Stimulated activated naive CD8-positive, alpha-beta T cell treated with anti-CD3 and anti-CD28 coated beads, Interleukin-15, amount 100 ng/mL, for 72 hours (primary cell): Measurements from ENCODE around the gene EPB41L2.

ENCODE experiments used
- ATAC-seq: fragments of 150-1000 bp; cut with Tn5 transposase; 2 replicates; pipeline ENCODE4 v1.10.0; 2021; ENCODE audit warnings: mild to moderate bottlenecking, moderate library complexity
- DNase-seq, 2 donors: peaks; one replicate each; pipeline ENCODE4 v3.0.0; 2021 to 2022
- H3K27ac Mint-ChIP-seq, 2 donors: one replicate each; pipeline ENCODE4 v1.8.0; 2022; ENCODE audit warnings: mild to moderate bottlenecking in 2 of 2, mixed read lengths in 2 of 2, moderate library complexity in 2 of 2
- H3K27me3 Mint-ChIP-seq: one replicate; pipeline ENCODE4 v1.8.0; 2022; ENCODE audit warnings: mixed read lengths
- H3K4me1 Mint-ChIP-seq: one replicate; pipeline ENCODE4 v1.8.0; 2022; ENCODE audit warnings: mild to moderate bottlenecking, mixed read lengths
- H3K4me3 Mint-ChIP-seq, 2 donors: one replicate each; pipeline ENCODE4 v1.8.0; 2022; ENCODE audit warnings: mild to moderate bottlenecking in 2 of 2, mixed read lengths in 2 of 2, moderate library complexity in 1 of 2
- H3K9me3 Mint-ChIP-seq, 2 donors: one replicate each; pipeline ENCODE4 v1.8.0; 2022; ENCODE audit warnings: mixed read lengths in 2 of 2

The EPB41L2 gene

GRCh38 chr6:131005439-131006016 is 57.5 kb downstream of the EPB41L2 start:
- DNase-seq (no peak), ATAC-seq (no peak)
- Mint-ChIP-seq H3K4me3 (no peak overlapping the region), H3K27ac (no peak overlapping the region), H3K4me1 (no peaks in the 10 kb centered on the region), H3K27me3 (no peaks in the 10 kb centered on the region), H3K9me3 (peaks cover 14 to 24% of the 10 kb centered on the region in 2 donors)

- H3K9me3 Mint-ChIP-seq = peaks cover 14 to 24% of the 10 kb centered on the region in 2 donors
- DNase-seq = no peak
- ATAC-seq = no peak
- H3K27me3 Mint-ChIP-seq = no peaks in the 10 kb centered on the region
- no peaks in the 10 kb centered on the region for H3K4me1 Mint-ChIP-seq
- H3K4me3 Mint-ChIP-seq = no peak overlapping the region
- H3K27ac Mint-ChIP-seq = no peak overlapping the region
Observed at GRCh38 chr6:131004936-131005335, 58.1 kb downstream of the EPB41L2 start.

GRCh38 chr6:131004387-131004755 is 58.7 kb downstream of the EPB41L2 start:
- no peaks in the 10 kb centered on the region for H3K27me3 Mint-ChIP-seq
- ATAC-seq = no peak
- H3K9me3 Mint-ChIP-seq = peaks cover 14 to 24% of the 10 kb centered on the region in 2 donors

GRCh38 chr6:131003488-131004386 is 59.3 kb downstream of the EPB41L2 start:
- no peak for ATAC-seq
- H3K27me3 Mint-ChIP-seq = no peaks in the 10 kb centered on the region
- no peak for DNase-seq
- no peak overlapping the region for H3K27ac Mint-ChIP-seq
- H3K4me1 Mint-ChIP-seq = no peaks in the 10 kb centered on the region
- H3K9me3 Mint-ChIP-seq = peaks cover 14 to 20% of the 10 kb centered on the region in 2 donors
- no peak overlapping the region for H3K4me3 Mint-ChIP-seq

More at GRCh38 chr6:131004387-131004755, 58.7 kb downstream of the EPB41L2 start:
- no peak overlapping the region for H3K27ac Mint-ChIP-seq
- DNase-seq = no peak
- no peak overlapping the region for H3K4me3 Mint-ChIP-seq
- no peaks in the 10 kb centered on the region for H3K4me1 Mint-ChIP-seq

- H3K4me3 Mint-ChIP-seq = no peak overlapping the region
- H3K4me1 Mint-ChIP-seq = no peaks in the 10 kb centered on the region
- DNase-seq = no peak
- H3K27ac Mint-ChIP-seq = no peak overlapping the region
- ATAC-seq = no peak
- H3K9me3 Mint-ChIP-seq = peaks cover 12% of the 10 kb centered on the region in 2 donors
- no peaks in the 10 kb centered on the region for H3K27me3 Mint-ChIP-seq
Observed at GRCh38 chr6:131002661-131002980, 60.4 kb downstream of the EPB41L2 start.

GRCh38 chr6:131001945-131002660 is 60.9 kb downstream of the EPB41L2 start:
- no peaks in the 10 kb centered on the region for H3K4me1 Mint-ChIP-seq
- DNase-seq = no peak
- peaks cover 6 to 7% of the 10 kb centered on the region in 2 donors for H3K9me3 Mint-ChIP-seq

GRCh38 chr6:131001111-131001736 is 61.8 kb downstream of the EPB41L2 start:
- Mint-ChIP-seq H3K4me3 (no peak overlapping the region), H3K27ac (no peak overlapping the region), H3K27me3 (no peaks in the 10 kb centered on the region), H3K4me1 (no peaks in the 10 kb centered on the region), H3K9me3 (no peaks in the 10 kb centered on the region)
- ATAC-seq (no peak), DNase-seq (no peak)

More at GRCh38 chr6:131001945-131002660, 60.9 kb downstream of the EPB41L2 start:
- no peak for ATAC-seq
- no peak overlapping the region for H3K4me3 Mint-ChIP-seq
- no peak overlapping the region for H3K27ac Mint-ChIP-seq
- H3K27me3 Mint-ChIP-seq = no peaks in the 10 kb centered on the region

- DNase-seq (no peak), ATAC-seq (no peak)
- H3K27ac Mint-ChIP-seq = no peak overlapping the region
- peaks cover 0 to 3% of the 10 kb centered on the region in 2 donors for H3K9me3 Mint-ChIP-seq
- H3K27me3 Mint-ChIP-seq = no peaks in the 10 kb centered on the region
- H3K4me3 Mint-ChIP-seq = no peak overlapping the region
- no peaks in the 10 kb centered on the region for H3K4me1 Mint-ChIP-seq
Observed at GRCh38 chr6:131000544-131000943, 62.5 kb downstream of the EPB41L2 start.

GRCh38 chr6:130997061-130997753 is 65.8 kb downstream of the EPB41L2 start:
- no peak overlapping the region for H3K27ac Mint-ChIP-seq
- H3K4me3 Mint-ChIP-seq = no peak overlapping the region
- no peak for DNase-seq
- ATAC-seq = no peak
- peaks cover 0 to 4% of the 10 kb centered on the region in 2 donors for H3K9me3 Mint-ChIP-seq
- H3K4me1 Mint-ChIP-seq = no peaks in the 10 kb centered on the region
- no peaks in the 10 kb centered on the region for H3K27me3 Mint-ChIP-seq

- DNase-seq (no peak), ATAC-seq (no peak)
- H3K9me3 Mint-ChIP-seq = peaks cover 0 to 4% of the 10 kb centered on the region in 2 donors
- no peak overlapping the region for H3K27ac Mint-ChIP-seq
- H3K27me3 Mint-ChIP-seq = no peaks in the 10 kb centered on the region
- H3K4me3 Mint-ChIP-seq = no peak overlapping the region
- no peaks in the 10 kb centered on the region for H3K4me1 Mint-ChIP-seq
Observed at GRCh38 chr6:130996635-130997034, 66.4 kb downstream of the EPB41L2 start.

- Mint-ChIP-seq H3K27ac (no peak overlapping the region), H3K27me3 (no peaks in the 10 kb centered on the region), H3K4me3 (no peak overlapping the region), H3K9me3 (peaks cover 0 to 4% of the 10 kb centered on the region in 2 donors), H3K4me1 (no peaks in the 10 kb centered on the region)
- DNase-seq (no peak), ATAC-seq (no peak)
Observed at GRCh38 chr6:130995783-130996447, 67.1 kb downstream of the EPB41L2 start.

GRCh38 chr6:130994319-130995097 is 68.5 kb downstream of the EPB41L2 start:
- ATAC-seq (no peak), DNase-seq (no peak)
- H3K27ac Mint-ChIP-seq = no peak overlapping the region
- H3K9me3 Mint-ChIP-seq = peaks cover 0 to 4% of the 10 kb centered on the region in 2 donors
- no peak overlapping the region for H3K4me3 Mint-ChIP-seq
- no peaks in the 10 kb centered on the region for H3K27me3 Mint-ChIP-seq
- no peaks in the 10 kb centered on the region for H3K4me1 Mint-ChIP-seq

GRCh38 chr6:130993292-130993765 is 69.7 kb downstream of the EPB41L2 start:
- H3K27ac Mint-ChIP-seq = peak overlapping the region in 1 of 2 donors; percentile 75
- DNase-seq (no peak), ATAC-seq (no peak)
- no peak overlapping the region for H3K4me3 Mint-ChIP-seq
- no peaks in the 10 kb centered on the region for H3K27me3 Mint-ChIP-seq
- peaks cover 0 to 4% of the 10 kb centered on the region in 2 donors for H3K9me3 Mint-ChIP-seq
- H3K4me1 Mint-ChIP-seq = no peaks in the 10 kb centered on the region
